Measurements from ENCODE around the gene RNLS.

DNA sequence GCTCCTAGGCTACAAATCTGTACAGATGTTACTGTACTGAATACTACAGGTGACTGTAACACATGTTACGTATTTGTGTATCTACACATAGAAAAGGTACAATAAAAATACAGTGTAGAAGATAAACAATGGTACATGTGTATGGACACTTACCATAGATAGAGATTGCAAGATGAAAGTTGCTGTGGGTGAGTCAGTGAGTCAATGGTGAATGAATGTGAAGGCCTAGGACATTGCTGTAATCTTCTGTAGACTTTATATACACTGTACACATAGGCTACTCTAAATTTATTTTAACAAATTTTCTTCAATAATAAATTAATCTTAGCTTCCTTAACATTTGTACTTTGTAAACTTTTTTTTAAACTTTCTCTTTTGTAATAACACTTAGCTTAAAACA lies 205.6 kb downstream of the RNLS start:
- no peak for TF ChIP-seq EZH2 (IDR thresholded peaks at IDR 0.05; ENCODE audit: borderline replicate concordance, low read length)
- TF ChIP-seq, protein P1, sequence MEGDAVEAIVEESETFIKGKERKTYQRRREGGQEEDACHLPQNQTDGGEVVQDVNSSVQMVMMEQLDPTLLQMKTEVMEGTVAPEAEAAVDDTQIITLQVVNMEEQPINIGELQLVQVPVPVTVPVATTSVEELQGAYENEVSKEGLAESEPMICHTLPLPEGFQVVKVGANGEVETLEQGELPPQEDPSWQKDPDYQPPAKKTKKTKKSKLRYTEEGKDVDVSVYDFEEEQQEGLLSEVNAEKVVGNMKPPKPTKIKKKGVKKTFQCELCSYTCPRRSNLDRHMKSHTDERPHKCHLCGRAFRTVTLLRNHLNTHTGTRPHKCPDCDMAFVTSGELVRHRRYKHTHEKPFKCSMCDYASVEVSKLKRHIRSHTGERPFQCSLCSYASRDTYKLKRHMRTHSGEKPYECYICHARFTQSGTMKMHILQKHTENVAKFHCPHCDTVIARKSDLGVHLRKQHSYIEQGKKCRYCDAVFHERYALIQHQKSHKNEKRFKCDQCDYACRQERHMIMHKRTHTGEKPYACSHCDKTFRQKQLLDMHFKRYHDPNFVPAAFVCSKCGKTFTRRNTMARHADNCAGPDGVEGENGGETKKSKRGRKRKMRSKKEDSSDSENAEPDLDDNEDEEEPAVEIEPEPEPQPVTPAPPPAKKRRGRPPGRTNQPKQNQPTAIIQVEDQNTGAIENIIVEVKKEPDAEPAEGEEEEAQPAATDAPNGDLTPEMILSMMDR (IDR thresholded peaks at IDR 0.05; ENCODE audit: low read length): no peak

All from OCI-LY1 (cell line).